Left lobe of liver (tissue), 2 donors: ENCODE measurements around the gene SSU72. TPM values are rescaled to one million over a fixed set of nuclear protein-coding genes. Genes with fewer than 3 reads are reported as not detected.
"Not testable (repeated sequence)": the region's sequence is repeated elsewhere in the genome, so short reads cannot be mapped to it uniquely, and the experiment has no call there.

ENCODE experiments used
- ATAC-seq: fragments of 200-7000 bp; cut with Tn5 transposase; one replicate; pipeline ENCODE4 v1.9.1; 2020; ENCODE audit warnings: mild to moderate bottlenecking, moderate library complexity
- DNase-seq: peaks from one replicate; pipeline ENCODE4 v3.0.0-alpha.2; 2020; ENCODE audit warnings: low spot score
- total RNA-seq: library from RNA; stranded (reverse); gene quantifications from one replicate; pipeline ENCODE4 v1.2.1, GENCODE V29; 2021
- donor health status: DM: no; HTN: no; CAD: no; lungs with moderate emphysema.
- donor health status: DM: no; HTN: yes; CAD: no.

Gene SSU72
- total RNA-seq, 1 donor from 2014 or later, result 65.4 TPM

DNA sequence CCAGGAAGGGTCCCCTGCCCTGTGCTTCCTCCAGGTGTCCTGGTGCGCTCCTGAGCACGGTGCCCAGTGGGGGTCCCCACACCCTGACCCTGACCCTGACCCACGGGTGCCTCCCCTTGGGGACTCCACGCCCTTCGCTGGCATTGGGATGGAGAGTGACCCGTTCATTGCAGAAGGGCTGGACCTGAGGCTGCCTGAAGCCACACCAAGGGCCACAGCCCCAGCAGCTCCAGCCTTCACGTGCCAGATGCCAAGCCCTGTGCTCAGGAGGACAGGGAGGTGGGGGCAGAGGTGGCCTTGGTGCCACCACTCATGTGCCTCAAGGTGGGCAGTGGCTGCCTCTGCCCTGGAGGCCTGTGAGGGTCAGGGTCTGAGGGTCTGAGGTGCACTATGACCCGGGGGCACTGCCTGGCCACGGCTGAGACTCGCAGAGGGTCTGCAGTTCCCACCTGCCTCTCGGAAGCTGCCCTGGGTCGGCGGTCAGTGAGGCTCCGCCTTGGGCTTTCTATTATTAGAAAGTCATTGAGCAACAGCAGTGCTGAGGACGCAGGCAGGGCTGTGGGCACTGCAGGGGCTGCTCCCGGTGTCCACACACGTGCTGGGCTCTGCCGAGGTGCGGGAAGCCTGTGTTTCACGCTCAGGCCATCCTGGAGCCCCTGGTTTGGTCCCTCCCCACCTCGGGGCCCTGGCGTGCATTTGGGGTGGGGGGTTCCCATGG is 41.3 kb downstream of the SSU72 start:
- not testable (repeated sequence) for DNase-seq
- peak; percentile 51 for ATAC-seq

DNA sequence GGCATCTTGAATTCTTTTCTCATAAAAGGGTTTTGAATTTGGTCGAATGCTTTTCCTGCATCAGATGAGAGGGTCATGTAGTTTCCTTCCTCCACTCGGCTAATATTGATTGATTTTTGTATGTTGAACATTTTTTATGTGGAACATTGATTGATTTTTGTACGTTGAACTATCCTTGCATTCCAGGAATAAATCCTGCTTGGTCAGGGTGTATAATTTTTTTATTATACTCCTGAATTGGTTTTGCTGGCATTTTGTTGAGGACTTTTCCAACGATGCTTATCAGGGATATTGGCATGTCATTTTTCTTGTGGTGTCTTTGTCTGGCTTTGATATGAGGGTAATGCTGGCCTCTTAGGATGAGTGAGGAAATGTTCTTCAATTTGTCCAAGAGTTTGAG is 42.7 kb downstream of the SSU72 start:
- DNase-seq, result no peak
- ATAC-seq, result no peak

DNA sequence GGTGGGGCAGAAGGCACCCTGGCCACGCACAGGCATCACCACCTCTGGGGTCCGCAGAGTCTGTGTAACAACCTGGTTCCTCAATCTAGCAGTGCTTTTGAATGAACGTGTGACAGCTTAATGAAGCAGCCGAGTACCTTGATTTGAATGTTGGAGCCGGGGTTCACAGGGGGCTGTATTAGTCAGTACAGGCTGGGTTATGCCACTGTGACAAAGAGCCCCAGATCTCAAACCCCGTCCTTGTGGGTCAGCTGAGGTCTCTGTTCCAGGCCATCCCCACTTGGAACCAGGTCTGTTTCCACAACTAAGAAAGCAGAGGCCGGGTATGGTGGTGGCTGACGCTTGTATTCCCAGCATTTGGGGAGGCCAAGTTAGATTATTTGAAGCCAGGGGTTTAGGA is 44.7 kb downstream of the SSU72 start:
- DNase-seq (no peak), ATAC-seq (no peak)

- DNase-seq (no peak), ATAC-seq (no peak)
These were observed 45.3 kb downstream of the SSU72 start for GRCh38 chr1:1529321-1529720.

GRCh38 chr1:1528301-1529267 is 46.1 kb downstream of the SSU72 start:
- ATAC-seq (no peak), DNase-seq (no peak)

GRCh38 chr1:1527092-1527816 is 47.4 kb downstream of the SSU72 start:
- ATAC-seq (no peak), DNase-seq (no peak)

DNA sequence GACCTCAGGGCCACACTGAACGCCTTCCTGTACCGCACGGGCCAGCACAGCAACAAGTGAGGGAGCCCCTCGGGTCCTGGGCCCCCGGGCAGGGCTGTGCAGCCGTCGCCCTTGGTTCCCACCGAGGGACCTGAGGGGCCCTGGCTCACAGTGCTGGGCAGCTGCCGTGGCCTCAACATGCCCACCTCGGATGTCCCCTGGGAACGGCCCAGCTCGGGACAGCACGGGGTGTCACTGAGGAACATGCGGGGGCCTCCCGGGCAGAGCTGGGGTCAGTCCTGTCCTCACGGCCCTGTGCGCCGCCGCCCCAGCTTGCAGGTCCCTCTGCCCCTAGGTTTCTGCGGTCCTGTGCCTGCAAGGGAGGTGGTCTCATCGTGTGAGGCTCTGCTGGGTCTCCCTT is 48.2 kb downstream of the SSU72 start:
- ATAC-seq, DNase-seq: not testable (repeated sequence)

- peak; percentile 87 for ATAC-seq
- DNase-seq, result peak; percentile 75
These were observed 49.8 kb downstream of the SSU72 start for GRCh38 chr1:1524750-1525383.

GRCh38 chr1:1523651-1524050 is 51.0 kb downstream of the SSU72 start:
- not testable (repeated sequence) for ATAC-seq, DNase-seq

DNA sequence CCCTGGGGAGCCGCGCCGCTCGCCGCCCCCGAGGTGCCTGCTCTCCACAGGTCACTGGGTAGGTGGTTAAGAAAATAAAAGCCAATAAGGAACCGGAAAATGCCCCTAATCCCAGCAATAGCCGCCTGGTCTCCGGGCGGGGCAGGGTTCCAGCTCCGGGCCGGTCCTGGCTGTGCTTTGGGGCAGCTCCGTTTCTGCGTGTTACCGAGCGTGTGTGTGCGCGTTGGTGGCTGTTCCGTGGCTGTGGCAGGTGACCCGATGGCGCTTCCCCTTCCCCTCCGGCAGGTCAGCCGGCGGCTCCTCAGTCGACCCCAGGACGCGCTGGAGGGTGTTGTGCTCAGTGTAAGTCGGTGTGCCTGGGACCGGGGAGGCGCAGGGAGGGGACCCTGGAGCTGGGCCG is 51.4 kb downstream of the SSU72 start:
- not testable (repeated sequence) for ATAC-seq, DNase-seq

DNA sequence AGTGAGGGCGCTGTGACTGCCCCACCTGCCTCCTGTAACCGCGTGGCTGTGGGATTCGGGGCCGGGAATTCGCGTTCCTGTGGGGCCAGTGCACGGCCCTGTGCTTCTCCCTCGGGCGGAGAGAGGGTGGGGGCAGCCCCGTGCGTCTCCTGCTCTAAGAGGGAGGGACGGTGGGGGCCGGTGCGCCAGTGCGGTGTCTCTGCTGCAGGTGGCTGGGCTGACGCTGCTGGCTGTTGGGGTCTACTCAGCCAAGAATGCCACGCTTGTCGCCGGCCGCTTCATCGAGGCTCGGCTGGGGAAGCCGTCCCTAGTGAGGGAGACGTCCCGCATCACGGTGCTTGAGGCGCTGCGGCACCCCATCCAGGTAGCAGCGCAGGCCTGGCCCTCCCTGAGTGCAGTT is 52.1 kb downstream of the SSU72 start:
- not testable (repeated sequence) for ATAC-seq, DNase-seq

- DNase-seq (no peak), ATAC-seq (no peak)
These were observed 53.3 kb downstream of the SSU72 start for GRCh38 chr1:1521331-1521730.

DNA sequence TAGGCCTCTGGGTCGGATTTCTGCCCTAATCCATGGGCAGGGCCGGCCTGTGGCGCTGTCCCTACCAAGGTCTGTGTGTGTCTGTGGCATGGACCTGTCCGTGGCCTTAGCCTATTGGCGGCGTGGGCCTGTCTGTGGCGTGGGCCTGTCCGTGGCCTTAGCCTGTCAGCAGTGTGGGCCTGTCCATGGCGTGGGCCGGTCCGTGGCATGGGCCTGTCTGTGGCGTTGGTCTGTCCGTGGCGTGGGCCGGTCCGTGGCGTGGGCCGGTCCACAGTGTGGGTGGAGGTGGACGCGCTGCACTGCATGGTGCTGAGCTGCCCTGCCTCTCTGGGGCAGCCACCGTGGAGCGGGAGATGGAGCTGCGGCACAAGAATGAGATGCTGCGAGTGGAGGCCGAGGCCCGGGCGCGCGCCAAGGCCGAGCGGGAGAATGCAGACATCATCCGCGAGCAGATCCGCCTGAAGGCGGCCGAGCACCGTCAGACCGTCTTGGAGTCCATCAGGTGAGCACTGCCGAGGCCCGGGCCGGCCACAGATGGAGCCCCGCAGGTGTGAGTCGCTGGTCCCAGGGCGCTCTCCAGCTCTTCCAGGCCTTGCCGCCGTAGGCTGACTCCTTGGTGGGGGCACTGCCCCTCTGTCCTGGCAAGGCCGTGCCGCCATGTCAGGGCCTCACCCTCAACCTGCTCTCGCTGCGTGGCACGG is 54.7 kb downstream of the SSU72 start:
- DNase-seq, ATAC-seq: not testable (repeated sequence)

DNA sequence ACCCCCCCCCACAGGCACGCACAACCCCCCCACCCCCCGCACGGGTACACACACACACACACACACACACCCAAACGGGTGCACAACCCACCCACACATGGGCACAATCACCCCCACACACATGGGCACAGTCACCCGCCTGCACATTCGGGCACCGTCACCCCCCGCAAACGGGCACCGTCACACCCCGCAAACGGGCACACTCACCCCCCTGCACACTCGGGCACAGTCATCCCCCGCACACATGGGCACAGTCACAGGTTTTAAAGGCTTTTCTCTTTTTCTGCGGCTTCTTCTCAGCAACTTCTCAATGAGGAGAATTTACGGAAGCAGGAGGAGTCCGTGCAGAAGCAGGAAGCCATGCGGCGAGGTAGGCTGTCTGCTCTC is 56.0 kb downstream of the SSU72 start:
- not testable (repeated sequence) for ATAC-seq, DNase-seq

GRCh38 chr1:1517973-1518620 is 56.6 kb downstream of the SSU72 start:
- DNase-seq, result no peak

GRCh38 chr1:1516923-1517322 is 57.7 kb downstream of the SSU72 start:
- not testable (repeated sequence) for ATAC-seq, DNase-seq

More at GRCh38 chr1:1517973-1518620, 56.6 kb downstream of the SSU72 start:
- no peak for ATAC-seq

GRCh38 chr1:1514376-1514775 is 60.3 kb downstream of the SSU72 start:
- not testable (repeated sequence) for ATAC-seq, DNase-seq

GRCh38 chr1:1513675-1514074 is 61.0 kb downstream of the SSU72 start:
- DNase-seq, ATAC-seq: not testable (repeated sequence)

DNA sequence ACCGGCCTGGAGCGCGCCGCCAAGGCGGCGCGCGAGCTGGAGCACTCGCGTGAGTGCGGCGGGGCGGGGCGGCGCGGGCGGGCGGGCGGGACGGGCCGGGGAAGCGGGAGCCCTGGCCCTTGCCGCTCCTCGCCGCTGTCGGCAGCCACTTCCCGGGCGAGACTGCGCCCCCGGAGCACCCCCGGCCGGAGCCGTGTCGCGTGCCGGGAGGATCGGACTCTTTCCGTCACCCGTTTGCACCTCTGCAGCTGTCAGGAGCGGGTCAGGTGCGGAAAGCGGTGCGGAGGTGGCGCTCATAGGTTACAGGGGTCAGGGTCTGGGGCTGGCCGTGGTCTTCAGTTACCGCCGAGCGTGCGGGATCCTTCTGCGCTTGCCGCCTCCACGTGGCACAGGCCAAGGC is 62.2 kb downstream of the SSU72 start:
- not testable (repeated sequence) for DNase-seq
- peak; percentile 1 for ATAC-seq
